Activated T-helper 17 cell treated with anti-CD3 and anti-CD28 coated beads, Interleukin-2, amount 50 U/mL, for 72 hours (primary cell): ENCODE measurements around the gene THAP5. TPM values are rescaled to one million over a fixed set of nuclear protein-coding genes. Genes with fewer than 3 reads are reported as not detected.
A peak's percentile ranks its signal among the peaks of the same experiment; 100 is the strongest.
"Not testable (repeated sequence)": the region's sequence is repeated elsewhere in the genome, so short reads cannot be mapped to it uniquely, and the experiment has no call there.

Experiments used
- ATAC-seq: fragments of 150-1000 bp; cut with Tn5 transposase; replicated peaks from 2 replicates; pipeline ENCODE4 v1.10.0; 2021; ENCODE audit warnings: mild to moderate bottlenecking, moderate library complexity
- H3K27ac Mint-ChIP-seq: one replicate; pipeline ENCODE4 v1.8.0; 2022; ENCODE audit warnings: mixed read lengths
- H3K27me3 Mint-ChIP-seq: one replicate; pipeline ENCODE4 v1.8.0; 2022; ENCODE audit warnings: mixed read lengths
- H3K36me3 Mint-ChIP-seq: one replicate; pipeline ENCODE4 v1.8.0; 2022; ENCODE audit warnings: low read depth, mild to moderate bottlenecking, mixed read lengths
- H3K4me1 Mint-ChIP-seq: one replicate; pipeline ENCODE4 v1.8.0; 2022; ENCODE audit warnings: mixed read lengths
- H3K4me3 Mint-ChIP-seq: one replicate; pipeline ENCODE4 v1.8.0; 2022; ENCODE audit warnings: mild to moderate bottlenecking, mixed read lengths
- H3K9me3 Mint-ChIP-seq: one replicate; pipeline ENCODE4 v1.8.0; 2022; ENCODE audit warnings: mixed read lengths
- total RNA-seq, 2 donors: library from RNA; stranded (reverse); gene quantifications; one replicate each; pipeline ENCODE4 v1.2.3, GENCODE V29; 2022

THAP5 gene
- total RNA-seq, 2 donors from 2014 or later = 31.1 to 34.8 TPM

GRCh38 chr7:108568801-108569380, 615 bp downstream of the THAP5 start:
- Mint-ChIP-seq H3K4me1 (peaks cover 4% of the 10 kb centered on the region), H3K27me3 (no peaks in the 10 kb centered on the region), H3K4me3 (peak overlapping the region; percentile 97), H3K27ac (peak overlapping the region; percentile 100), H3K9me3 (no peaks in the 10 kb centered on the region), H3K36me3 (peaks cover 90% of the 10 kb centered on the region)
- no peak for ATAC-seq

GRCh38 chr7:108565987-108566386, 3.5 kb downstream of the THAP5 start:
- H3K4me3 Mint-ChIP-seq = no peak overlapping the region
- H3K27me3 Mint-ChIP-seq = no peaks in the 10 kb centered on the region
- H3K9me3 Mint-ChIP-seq = peaks cover 6% of the 10 kb centered on the region
- no peak overlapping the region for H3K27ac Mint-ChIP-seq
- H3K36me3 Mint-ChIP-seq = peaks cover 79% of the 10 kb centered on the region
- H3K4me1 Mint-ChIP-seq = no peaks in the 10 kb centered on the region
- no peak for ATAC-seq

GRCh38 chr7:108561047-108561619, 8.4 kb downstream of the THAP5 start:
- Mint-ChIP-seq H3K36me3 (peaks cover 48% of the 10 kb centered on the region), H3K27me3 (no peaks in the 10 kb centered on the region), H3K4me1 (no peaks in the 10 kb centered on the region), H3K27ac (no peak overlapping the region), H3K9me3 (peaks cover 15% of the 10 kb centered on the region), H3K4me3 (no peak overlapping the region)
- no peak for ATAC-seq

GRCh38 chr7:108559253-108559652, 10.3 kb downstream of the THAP5 start:
- Mint-ChIP-seq H3K9me3 (peaks cover 15% of the 10 kb centered on the region), H3K4me3 (no peak overlapping the region), H3K4me1 (no peaks in the 10 kb centered on the region), H3K36me3 (peaks cover 30% of the 10 kb centered on the region), H3K27ac (no peak overlapping the region), H3K27me3 (no peaks in the 10 kb centered on the region)
- ATAC-seq = no peak

GRCh38 chr7:108557617-108558016, 11.9 kb downstream of the THAP5 start:
- no peak for ATAC-seq
- Mint-ChIP-seq H3K4me3 (no peak overlapping the region), H3K4me1 (no peaks in the 10 kb centered on the region), H3K27me3 (no peaks in the 10 kb centered on the region), H3K9me3 (peaks cover 15% of the 10 kb centered on the region), H3K36me3 (peaks cover 23% of the 10 kb centered on the region), H3K27ac (no peak overlapping the region)

GRCh38 chr7:108557191-108557590, 12.3 kb downstream of the THAP5 start:
- Mint-ChIP-seq H3K4me1 (no peaks in the 10 kb centered on the region), H3K9me3 (peaks cover 15% of the 10 kb centered on the region), H3K36me3 (peaks cover 19% of the 10 kb centered on the region), H3K27ac (no peak overlapping the region), H3K4me3 (no peak overlapping the region), H3K27me3 (no peaks in the 10 kb centered on the region)
- ATAC-seq = no peak

- H3K4me1 Mint-ChIP-seq, H3K27me3 Mint-ChIP-seq, ATAC-seq, H3K27ac Mint-ChIP-seq, H3K4me3 Mint-ChIP-seq: not testable (repeated sequence)
- H3K36me3 Mint-ChIP-seq = peaks cover 15% of the 10 kb centered on the region
- peaks cover 14% of the 10 kb centered on the region for H3K9me3 Mint-ChIP-seq
Measured at GRCh38 chr7:108556665-108557064, 12.8 kb downstream of the THAP5 start.

- not testable (repeated sequence) for H3K36me3 Mint-ChIP-seq, H3K4me1 Mint-ChIP-seq, H3K27me3 Mint-ChIP-seq, H3K4me3 Mint-ChIP-seq, ATAC-seq, H3K9me3 Mint-ChIP-seq, H3K27ac Mint-ChIP-seq
Measured at GRCh38 chr7:108548141-108548896, 21.2 kb downstream of the THAP5 start.

GRCh38 chr7:108541478-108541877, 28.0 kb downstream of the THAP5 start:
- Mint-ChIP-seq H3K4me3 (no peak overlapping the region), H3K9me3 (no peaks in the 10 kb centered on the region), H3K27me3 (no peaks in the 10 kb centered on the region), H3K4me1 (no peaks in the 10 kb centered on the region), H3K27ac (no peak overlapping the region), H3K36me3 (no peaks in the 10 kb centered on the region)
- no peak for ATAC-seq

GRCh38 chr7:108538685-108539084, 30.8 kb downstream of the THAP5 start:
- ATAC-seq, H3K27ac Mint-ChIP-seq, H3K36me3 Mint-ChIP-seq, H3K27me3 Mint-ChIP-seq, H3K4me3 Mint-ChIP-seq, H3K9me3 Mint-ChIP-seq, H3K4me1 Mint-ChIP-seq: not testable (repeated sequence)

- H3K4me1 Mint-ChIP-seq, H3K27ac Mint-ChIP-seq, ATAC-seq, H3K36me3 Mint-ChIP-seq, H3K9me3 Mint-ChIP-seq, H3K4me3 Mint-ChIP-seq, H3K27me3 Mint-ChIP-seq: not testable (repeated sequence)
Measured at GRCh38 chr7:108538236-108538635, 31.3 kb downstream of the THAP5 start.

GRCh38 chr7:108537229-108537628, 32.3 kb downstream of the THAP5 start:
- Mint-ChIP-seq H3K4me3 (no peak overlapping the region), H3K27ac (no peak overlapping the region), H3K36me3 (no peaks in the 10 kb centered on the region), H3K27me3 (no peaks in the 10 kb centered on the region), H3K4me1 (no peaks in the 10 kb centered on the region), H3K9me3 (no peaks in the 10 kb centered on the region)
- no peak for ATAC-seq

GRCh38 chr7:108535744-108536143, 33.8 kb downstream of the THAP5 start:
- H3K4me3 Mint-ChIP-seq = no peak overlapping the region
- H3K27me3 Mint-ChIP-seq = no peaks in the 10 kb centered on the region
- H3K36me3 Mint-ChIP-seq = no peaks in the 10 kb centered on the region
- no peaks in the 10 kb centered on the region for H3K4me1 Mint-ChIP-seq
- no peak overlapping the region for H3K27ac Mint-ChIP-seq
- no peaks in the 10 kb centered on the region for H3K9me3 Mint-ChIP-seq
- no peak for ATAC-seq

GRCh38 chr7:108535257-108535656, 34.2 kb downstream of the THAP5 start:
- H3K9me3 Mint-ChIP-seq = no peaks in the 10 kb centered on the region

GRCh38 chr7:108533712-108534111, 35.8 kb downstream of the THAP5 start:
- Mint-ChIP-seq H3K36me3 (no peaks in the 10 kb centered on the region), H3K27ac (no peak overlapping the region), H3K9me3 (no peaks in the 10 kb centered on the region), H3K4me1 (no peaks in the 10 kb centered on the region), H3K27me3 (no peaks in the 10 kb centered on the region), H3K4me3 (no peak overlapping the region)
- no peak for ATAC-seq

More at GRCh38 chr7:108535257-108535656, 34.2 kb downstream of the THAP5 start:
- no peak overlapping the region for H3K27ac Mint-ChIP-seq
- H3K4me3 Mint-ChIP-seq = no peak overlapping the region
- no peaks in the 10 kb centered on the region for H3K36me3 Mint-ChIP-seq
- no peaks in the 10 kb centered on the region for H3K27me3 Mint-ChIP-seq
- no peaks in the 10 kb centered on the region for H3K4me1 Mint-ChIP-seq
- ATAC-seq = no peak
